AG04450 (cell line): Measurements from ENCODE around the gene TLR2. TPM values are rescaled to one million over a fixed set of nuclear protein-coding genes. Genes with fewer than 3 reads are reported as not detected.

ENCODE experiments used
- CTCF ChIA-PET: fragments of 300-600, 350-600 bp; formaldehyde crosslinking; extraction: SDS; loops from one replicate; lab custom pipeline; 2022; ENCODE audit warnings: antibody characterized with exemption, inconsistent platforms; lab: Charles Lee
- POLR2A ChIA-PET: fragments of 350-600 bp; formaldehyde crosslinking; extraction: SDS; loops from one replicate; lab custom pipeline; 2021; ENCODE audit warnings: antibody characterized with exemption, inconsistent platforms; lab: Yijun Ruan, JAX
- DNase-seq: peaks from one replicate; pipeline ENCODE4 v3.0.0-alpha.2; 2011; ENCODE audit warnings: low read depth, low spot score
- H3K27ac ChIP-seq: one replicate; pipeline ENCODE4 v1.5.1; 2012; ENCODE audit warnings: low read depth, low read length, control low read depth
- H3K27me3 ChIP-seq: one replicate; pipeline ENCODE4 v1.6.0; 2012; ENCODE audit warnings: low read length; ENCODE audit not compliant: control insufficient read depth, insufficient read depth
- H3K4me3 ChIP-seq: 2 replicates; pipeline ENCODE4 v1.5.1; 2011; ENCODE audit warnings: mild to moderate bottlenecking, low read depth, low read length, control low read depth
- H3K9me3 ChIP-seq: 2 replicates; pipeline ENCODE4 v1.5.1; 2012; ENCODE audit warnings: low read length; ENCODE audit not compliant: control insufficient read depth, insufficient read depth
- polyA plus RNA-seq: library from polyadenylated mRNA; depleted of rRNA; stranded (reverse); fragments of >200 nt; gene quantifications from 2 replicates; pipeline ENCODE4 v1.2.3, GENCODE V29; 2011
- TF ChIP-seq, protein P1 (sequence below): IDR thresholded peaks from 2 replicates; pipeline ENCODE4 v1.5.1; 2011; ENCODE audit warnings: low read depth, low read length, control low read depth, inconsistent platforms

Gene TLR2
- polyA plus RNA-seq, 1 experiment = 0.24 TPM

DNA sequence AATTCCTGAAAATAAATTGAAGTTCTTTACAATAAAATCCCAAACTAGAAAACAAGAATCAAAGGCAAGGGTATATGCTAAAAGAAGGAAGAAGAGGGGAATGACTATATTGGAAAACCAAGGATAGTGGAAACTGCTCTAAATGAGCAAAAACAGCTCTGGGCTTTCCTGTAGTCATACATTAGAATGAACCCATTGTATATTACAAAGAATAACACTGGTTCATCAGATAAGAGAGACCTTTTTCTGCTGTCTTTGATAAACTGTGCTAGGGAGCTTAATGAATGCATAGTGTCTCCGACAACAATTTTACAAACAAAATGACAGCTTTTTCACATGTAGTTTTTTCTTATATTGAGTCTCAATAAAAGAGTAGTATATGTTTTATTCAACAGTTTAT lies 26.6 kb downstream of the TLR2 start:
- POLR2A ChIA-PET = no interaction called here
- no peaks in the 10 kb centered on the region for H3K27me3 ChIP-seq
- H3K27ac ChIP-seq = no peak overlapping the region
- no peak overlapping the region for H3K4me3 ChIP-seq
- CTCF ChIA-PET = no interaction called here
- no peak for DNase-seq
- TF ChIP-seq, protein P1, sequence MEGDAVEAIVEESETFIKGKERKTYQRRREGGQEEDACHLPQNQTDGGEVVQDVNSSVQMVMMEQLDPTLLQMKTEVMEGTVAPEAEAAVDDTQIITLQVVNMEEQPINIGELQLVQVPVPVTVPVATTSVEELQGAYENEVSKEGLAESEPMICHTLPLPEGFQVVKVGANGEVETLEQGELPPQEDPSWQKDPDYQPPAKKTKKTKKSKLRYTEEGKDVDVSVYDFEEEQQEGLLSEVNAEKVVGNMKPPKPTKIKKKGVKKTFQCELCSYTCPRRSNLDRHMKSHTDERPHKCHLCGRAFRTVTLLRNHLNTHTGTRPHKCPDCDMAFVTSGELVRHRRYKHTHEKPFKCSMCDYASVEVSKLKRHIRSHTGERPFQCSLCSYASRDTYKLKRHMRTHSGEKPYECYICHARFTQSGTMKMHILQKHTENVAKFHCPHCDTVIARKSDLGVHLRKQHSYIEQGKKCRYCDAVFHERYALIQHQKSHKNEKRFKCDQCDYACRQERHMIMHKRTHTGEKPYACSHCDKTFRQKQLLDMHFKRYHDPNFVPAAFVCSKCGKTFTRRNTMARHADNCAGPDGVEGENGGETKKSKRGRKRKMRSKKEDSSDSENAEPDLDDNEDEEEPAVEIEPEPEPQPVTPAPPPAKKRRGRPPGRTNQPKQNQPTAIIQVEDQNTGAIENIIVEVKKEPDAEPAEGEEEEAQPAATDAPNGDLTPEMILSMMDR = no peak
- no peaks in the 10 kb centered on the region for H3K9me3 ChIP-seq

DNA sequence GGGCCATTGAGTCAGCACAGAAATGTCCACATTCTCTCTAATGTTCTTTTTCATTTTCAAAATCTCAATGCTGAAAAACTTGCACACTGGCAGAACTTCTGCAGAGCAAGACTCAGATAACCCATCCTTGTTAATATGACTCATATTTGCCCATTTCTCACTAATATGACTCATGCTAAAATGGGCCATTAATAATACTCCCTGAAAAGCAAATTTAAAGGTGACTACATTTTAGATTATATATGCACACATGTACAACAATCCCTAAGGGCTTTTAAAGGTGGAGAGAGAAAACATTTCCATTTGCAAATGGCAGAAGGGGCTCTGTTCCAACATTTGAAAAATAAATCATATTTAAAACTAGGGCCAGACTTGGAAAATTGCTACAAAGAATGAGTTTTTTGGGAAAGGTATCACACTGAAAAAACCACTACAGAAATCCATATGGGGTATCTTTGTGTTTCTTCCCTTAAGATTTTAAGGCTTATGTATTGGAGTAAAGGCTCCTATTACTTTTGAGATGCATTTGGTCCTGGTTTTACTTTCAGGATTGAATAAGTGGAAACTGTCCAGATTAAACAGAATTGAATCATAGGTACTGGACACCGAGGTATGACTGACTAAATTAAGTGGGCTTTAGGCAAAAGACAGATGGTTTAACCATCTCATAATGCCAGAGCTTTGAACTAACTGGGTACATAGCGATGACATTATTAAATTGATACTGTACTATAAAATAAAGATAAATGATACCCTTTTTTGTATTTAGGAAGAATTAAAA lies 30.0 kb downstream of the TLR2 start:
- Histone ChIP-seq H3K9me3 (no peaks in the 10 kb centered on the region), H3K4me3 (no peak overlapping the region), H3K27me3 (peaks cover 2% of the 10 kb centered on the region), H3K27ac (no peak overlapping the region)
- TF ChIP-seq, protein P1 = no peak
- ChIA-PET CTCF (no interaction called here), POLR2A (no interaction called here)
- DNase-seq = no peak

DNA sequence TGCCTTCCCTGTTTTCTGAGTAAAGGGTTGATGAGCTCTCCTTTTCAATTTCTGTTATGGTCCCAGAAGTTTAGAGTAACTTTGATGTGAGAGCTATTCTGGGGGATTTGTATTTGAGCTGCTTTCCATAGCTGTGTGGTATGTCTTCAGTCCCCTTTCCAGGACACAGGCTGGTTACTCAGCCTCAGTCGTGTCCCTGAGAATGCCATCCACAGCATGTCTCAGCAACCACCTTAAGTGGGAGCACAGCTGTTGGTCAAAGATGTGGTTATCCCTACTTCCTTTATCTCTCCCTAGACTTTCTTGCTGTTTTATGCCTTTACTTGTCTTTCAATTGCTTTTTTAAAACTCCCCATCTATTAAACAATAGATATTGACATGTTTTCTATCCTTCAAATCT lies 38.0 kb downstream of the TLR2 start:
- no peak for DNase-seq
- H3K4me3 ChIP-seq = no peak overlapping the region
- POLR2A ChIA-PET = no interaction called here
- H3K27ac ChIP-seq = no peak overlapping the region
- TF ChIP-seq, protein P1 = no peak
- no peaks in the 10 kb centered on the region for H3K9me3 ChIP-seq
- H3K27me3 ChIP-seq = peaks cover 2% of the 10 kb centered on the region
- CTCF ChIA-PET = no interaction called here

DNA sequence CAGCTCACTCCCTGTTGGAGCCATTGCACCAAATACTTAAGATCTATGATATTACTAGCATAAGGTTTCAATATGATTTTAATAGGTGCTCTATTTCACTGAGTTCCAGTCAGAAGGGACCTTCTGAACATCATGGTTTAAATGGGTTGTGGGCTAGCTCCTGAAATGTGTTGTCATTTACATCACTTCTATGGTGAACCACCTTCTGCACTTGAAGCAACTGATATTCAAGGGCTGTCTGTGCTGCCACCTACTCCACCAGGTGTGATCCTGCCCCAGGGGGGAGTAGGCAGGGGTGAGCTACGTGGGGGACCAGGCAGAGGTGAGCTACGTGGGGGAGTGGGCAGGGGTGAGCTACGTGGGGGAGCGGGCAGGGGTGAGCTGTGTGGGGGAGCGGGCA lies 40.5 kb downstream of the TLR2 start:
- Histone ChIP-seq H3K27ac (no peak overlapping the region), H3K9me3 (no peaks in the 10 kb centered on the region), H3K4me3 (no peak overlapping the region), H3K27me3 (no peaks in the 10 kb centered on the region)
- ChIA-PET CTCF (no interaction called here), POLR2A (no interaction called here)
- no peak for DNase-seq
- TF ChIP-seq, protein P1 = no peak

DNA sequence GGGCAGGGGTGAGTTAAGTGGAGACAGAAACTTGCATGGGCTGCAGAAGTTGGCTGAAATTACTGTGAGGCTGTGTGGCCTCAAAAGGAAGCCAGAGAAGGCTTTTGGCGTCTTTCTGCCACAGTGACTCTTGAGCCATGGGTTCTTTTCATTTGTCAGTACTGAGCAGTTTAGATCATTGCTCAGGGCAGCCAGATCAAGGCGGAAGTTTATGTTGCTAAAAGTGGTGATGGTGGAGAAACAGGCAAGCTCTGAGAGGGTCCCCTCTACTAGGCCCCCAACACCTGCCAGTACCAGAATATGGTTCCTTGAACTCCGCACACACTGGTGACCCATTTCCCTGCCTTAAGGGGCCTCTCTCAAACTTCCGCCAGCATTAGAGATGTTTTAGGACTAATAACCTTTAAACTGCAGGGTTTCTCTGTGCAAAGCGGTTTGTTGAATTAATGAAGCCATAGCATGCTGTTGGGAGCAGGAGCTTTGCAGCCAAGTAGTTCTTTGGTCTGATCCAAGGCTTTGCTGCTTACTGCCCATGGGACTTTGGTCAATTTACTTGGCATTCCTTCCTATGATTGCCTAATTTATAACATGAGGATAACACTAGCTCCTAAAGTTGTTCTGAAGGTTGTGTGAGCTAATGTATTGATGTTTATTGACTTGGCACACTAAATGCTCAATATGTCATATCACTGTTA lies 41.2 kb downstream of the TLR2 start:
- H3K27me3 ChIP-seq = no peaks in the 10 kb centered on the region
- H3K4me3 ChIP-seq = no peak overlapping the region
- CTCF ChIA-PET = no interaction called here
- H3K27ac ChIP-seq = no peak overlapping the region
- TF ChIP-seq, protein P1 = no peak
- DNase-seq = no peak
- POLR2A ChIA-PET = no interaction called here
- H3K9me3 ChIP-seq = no peaks in the 10 kb centered on the region
